Smooth muscle cell (in vitro differentiated cells): ENCODE data around the gene TRIP13. TPM values are rescaled to one million over a fixed set of nuclear protein-coding genes. Genes with fewer than 3 reads are reported as not detected.
"Not testable (repeated sequence)": the region's sequence is repeated elsewhere in the genome, so short reads cannot be mapped to it uniquely, and the experiment has no call there.

ENCODE experiments used
- DNase-seq: peaks from one replicate; lab custom pipeline; 2025; ENCODE audit not compliant: unreplicated experiment; lab: John Stamatoyannopoulos, UW
- H2AFZ ChIP-seq: fragments of 200-600 bp; sonication (generic); 2 replicates; pipeline ENCODE4 v1.6.0; 2016; ENCODE audit warnings: antibody characterized with exemption, low read depth, mild to moderate bottlenecking
- H3F3A ChIP-seq: fragments of 200-600 bp; sonication (generic); 2 replicates; pipeline ENCODE4 v1.6.0; 2017; ENCODE audit warnings: antibody characterized with exemption, low read depth
- H3K27ac ChIP-seq: fragments of 200-600 bp; sonication (generic); 2 replicates; pipeline ENCODE4 v1.5.1; 2016; ENCODE audit warnings: low read depth, mild to moderate bottlenecking
- H3K27me3 ChIP-seq: fragments of 200-600 bp; sonication (generic); 2 replicates; pipeline ENCODE4 v1.6.1; 2016; ENCODE audit warnings: low read depth, mild to moderate bottlenecking
- H3K36me3 ChIP-seq: fragments of 200-600 bp; sonication (generic); 2 replicates; pipeline ENCODE4 v1.5.1; 2016; ENCODE audit warnings: low read depth
- H3K4me1 ChIP-seq: fragments of 200-600 bp; sonication (generic); 2 replicates; pipeline ENCODE4 v1.5.1; 2016; ENCODE audit warnings: low read depth
- H3K4me2 ChIP-seq: fragments of 200-600 bp; sonication (generic); 2 replicates; pipeline ENCODE4 v1.6.0; 2016; ENCODE audit warnings: mild to moderate bottlenecking
- H3K4me3 ChIP-seq: fragments of 200-600 bp; sonication (generic); 2 replicates; pipeline ENCODE4 v1.5.1; 2016; ENCODE audit warnings: mild to moderate bottlenecking
- H3K79me2 ChIP-seq: fragments of 200-600 bp; sonication (generic); 2 replicates; pipeline ENCODE4 v1.6.0; 2016; ENCODE audit warnings: low read depth, mild to moderate bottlenecking
- H3K9ac ChIP-seq: fragments of 200-600 bp; sonication (generic); 2 replicates; pipeline ENCODE4 v1.6.0; 2016; ENCODE audit warnings: low read depth
- H3K9me3 ChIP-seq: fragments of 200-600 bp; sonication (generic); replicated peaks from 2 replicates; pipeline ENCODE4 v1.5.1; 2016; ENCODE audit warnings: low read depth
- H4K20me1 ChIP-seq: fragments of 200-600 bp; sonication (generic); 2 replicates; pipeline ENCODE4 v1.6.0; 2016; ENCODE audit warnings: low read depth
- CTCF ChIP-seq: fragments of 200-600 bp; sonication (generic); IDR thresholded peaks from 2 replicates; pipeline ENCODE4 v1.5.1; 2017; ENCODE audit warnings: borderline replicate concordance, mild to moderate bottlenecking, antibody characterized with exemption; ENCODE audit not compliant: insufficient read depth, poor library complexity, severe bottlenecking
- WGBS: methylation state at CpG from one replicate; pipeline ENCODE4 v1.1.7; 2016; ENCODE audit warnings: low lambda C conversion rate; 5-methylcytosine and 5-hydroxymethylcytosine counted together
- polyA plus RNA-seq: library from polyadenylated mRNA; unstranded; fragments of >200 nt; fragmentation: Nextera tagmentation; extraction: Ambion mirVana; gene quantifications from 2 replicates; pipeline ENCODE4 v1.2.1, GENCODE V29; 2016
- total RNA-seq: library from RNA; depleted of rRNA; stranded (reverse); fragments of >200 nt; gene quantifications from 2 replicates; pipeline ENCODE4 v1.2.3, GENCODE V29; 2014

TRIP13 gene
- total and polyA plus RNA-seq, 2 experiments from 2014 or later: 8.4 to 12.0 TPM

- Histone ChIP-seq H3K36me3 (no peaks in the 10 kb centered on the region), H3K9me3 (no peaks in the 10 kb centered on the region), H3K27ac (no peak overlapping the region), H4K20me1 (peaks cover 27% of the 10 kb centered on the region), H2AFZ (no peak overlapping the region), H3K4me2 (no peak overlapping the region), H3K4me1 (no peaks in the 10 kb centered on the region), H3F3A (no peaks in the 10 kb centered on the region), H3K79me2 (peaks cover 7% of the 10 kb centered on the region), H3K4me3 (no peak overlapping the region), H3K9ac (no peak overlapping the region), H3K27me3 (no peaks in the 10 kb centered on the region)
- DNase-seq: no peak
- 96% methylated on average over 28 of the region's 28 CpGs for WGBS
- TF ChIP-seq CTCF: no peak
Observed at GRCh38 chr5:876398-877365, 16.0 kb upstream of the TRIP13 start.

GRCh38 chr5:878125-878524 is 14.6 kb upstream of the TRIP13 start:
- H3K9me3 ChIP-seq: no peaks in the 10 kb centered on the region
- H4K20me1 ChIP-seq: peaks cover 38% of the 10 kb centered on the region
- H3F3A ChIP-seq: no peaks in the 10 kb centered on the region
- H3K79me2 ChIP-seq: peaks cover 9% of the 10 kb centered on the region
- H3K36me3 ChIP-seq: no peaks in the 10 kb centered on the region
- no peak for TF ChIP-seq CTCF
- no peak overlapping the region for H3K4me3 ChIP-seq
- H3K27ac ChIP-seq: no peak overlapping the region
- H3K4me1 ChIP-seq: no peaks in the 10 kb centered on the region
- no peaks in the 10 kb centered on the region for H3K27me3 ChIP-seq
- H2AFZ ChIP-seq: no peak overlapping the region
- no peak overlapping the region for H3K4me2 ChIP-seq
- H3K9ac ChIP-seq: no peak overlapping the region
- WGBS: over 99% methylated on average over 15 of the region's 15 CpGs
- no peak for DNase-seq

GRCh38 chr5:878677-879076 is 14.0 kb upstream of the TRIP13 start:
- not testable (repeated sequence) for H3K9ac ChIP-seq, H3K9me3 ChIP-seq, H3K4me2 ChIP-seq, DNase-seq, H3K27me3 ChIP-seq, H3K4me3 ChIP-seq, H3K27ac ChIP-seq, H3F3A ChIP-seq, H2AFZ ChIP-seq, H3K36me3 ChIP-seq, H3K4me1 ChIP-seq
- WGBS: no CpG with 5 or more reads among the region's 8 CpGs
- peaks cover 40% of the 10 kb centered on the region for H4K20me1 ChIP-seq
- peaks cover 14% of the 10 kb centered on the region for H3K79me2 ChIP-seq

GRCh38 chr5:880816-881550 is 11.7 kb upstream of the TRIP13 start:
- H3K4me1 ChIP-seq: no peaks in the 10 kb centered on the region
- peaks cover 5% of the 10 kb centered on the region for H3K36me3 ChIP-seq
- no peaks in the 10 kb centered on the region for H3K27me3 ChIP-seq
- peaks cover 40% of the 10 kb centered on the region for H4K20me1 ChIP-seq
- no peak overlapping the region for H3K4me2 ChIP-seq
- no peaks in the 10 kb centered on the region for H3K9me3 ChIP-seq
- H3K9ac ChIP-seq: no peak overlapping the region
- H3K79me2 ChIP-seq: peaks cover 18% of the 10 kb centered on the region
- no peak overlapping the region for H2AFZ ChIP-seq
- 95% methylated on average over 35 of the region's 35 CpGs for WGBS
- H3K4me3 ChIP-seq: no peak overlapping the region
- DNase-seq: no peak
- H3K27ac ChIP-seq: no peak overlapping the region
- H3F3A ChIP-seq: no peaks in the 10 kb centered on the region
- TF ChIP-seq CTCF: no peak
